HG02759 (cell line): ENCODE measurements around the gene PTOV1.
A peak's percentile ranks its signal among the peaks of the same experiment; 100 is the strongest.

ENCODE experiments used
- ATAC-seq: cut with Tn5 transposase; IDR thresholded peaks from one replicate; pipeline ENCODE4 v1.9.1; 2021; ENCODE audit warnings: mild to moderate bottlenecking, moderate library complexity; ENCODE audit not compliant: unreplicated experiment

The PTOV1 gene

DNA sequence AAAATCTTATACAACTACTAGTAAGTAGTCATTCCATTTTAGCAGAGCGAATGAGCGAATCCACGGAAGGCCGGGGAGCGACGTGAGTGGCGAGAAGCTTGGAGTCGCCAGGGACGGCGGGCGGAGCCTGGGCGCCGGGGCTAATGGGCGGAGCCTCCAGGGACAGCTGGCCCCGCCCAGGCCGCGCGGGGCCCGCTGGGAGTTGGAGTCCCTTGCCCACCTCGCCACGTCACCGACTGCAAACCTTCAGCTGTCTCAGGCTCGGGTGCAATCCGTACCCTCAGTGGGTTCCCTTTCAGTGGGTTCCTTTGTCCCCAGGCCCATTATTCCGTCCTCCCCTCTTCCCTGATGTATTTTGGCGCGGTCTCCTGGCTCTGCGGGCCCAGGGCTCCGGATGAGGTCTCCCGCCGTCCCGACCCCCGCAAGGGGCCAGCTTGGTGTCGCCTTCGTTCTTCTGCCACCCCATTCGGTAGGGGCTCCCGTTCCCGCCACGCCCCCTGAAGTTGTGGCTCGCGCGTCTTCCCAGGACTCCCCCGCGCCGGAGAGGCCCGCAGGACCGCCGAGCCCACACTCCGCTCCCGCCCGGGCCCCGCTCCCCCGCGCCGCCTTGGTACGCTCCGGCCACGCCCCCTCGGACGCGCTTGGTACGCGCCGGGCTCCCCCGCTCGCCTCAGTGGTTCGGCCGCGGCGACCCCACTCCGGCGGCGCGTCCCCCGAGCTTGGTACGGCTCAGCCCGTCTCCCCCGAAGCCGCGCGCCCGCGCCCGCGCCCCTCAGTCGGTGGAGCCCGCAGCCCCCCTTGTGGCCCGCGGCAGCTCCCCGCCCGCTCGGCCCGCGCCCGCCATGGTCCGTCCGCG is at the start of gene PTOV1:
TSS of gene PTOV1 (plus strand) at position 673 of the 856 bp plus-strand sequence.
- ATAC-seq = peak; percentile 76

DNA sequence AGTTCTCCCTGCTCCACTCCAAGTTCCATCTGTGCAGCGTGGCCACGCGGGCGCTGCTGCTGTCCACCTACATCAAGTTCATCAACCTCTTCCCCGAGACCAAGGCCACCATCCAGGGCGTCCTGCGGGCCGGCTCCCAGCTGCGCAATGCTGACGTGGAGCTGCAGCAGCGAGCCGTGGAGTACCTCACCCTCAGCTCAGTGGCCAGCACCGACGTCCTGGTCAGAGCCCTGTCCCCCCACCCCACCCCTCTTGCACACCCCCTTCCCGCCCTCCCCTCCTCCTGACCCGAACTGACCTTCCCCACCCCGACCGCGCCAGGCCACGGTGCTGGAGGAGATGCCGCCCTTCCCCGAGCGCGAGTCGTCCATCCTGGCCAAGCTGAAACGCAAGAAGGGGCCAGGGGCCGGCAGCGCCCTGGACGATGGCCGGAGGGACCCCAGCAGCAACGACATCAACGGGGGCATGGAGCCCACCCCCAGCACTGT is 49.5 kb upstream of the PTOV1 start:
- no peak for ATAC-seq

DNA sequence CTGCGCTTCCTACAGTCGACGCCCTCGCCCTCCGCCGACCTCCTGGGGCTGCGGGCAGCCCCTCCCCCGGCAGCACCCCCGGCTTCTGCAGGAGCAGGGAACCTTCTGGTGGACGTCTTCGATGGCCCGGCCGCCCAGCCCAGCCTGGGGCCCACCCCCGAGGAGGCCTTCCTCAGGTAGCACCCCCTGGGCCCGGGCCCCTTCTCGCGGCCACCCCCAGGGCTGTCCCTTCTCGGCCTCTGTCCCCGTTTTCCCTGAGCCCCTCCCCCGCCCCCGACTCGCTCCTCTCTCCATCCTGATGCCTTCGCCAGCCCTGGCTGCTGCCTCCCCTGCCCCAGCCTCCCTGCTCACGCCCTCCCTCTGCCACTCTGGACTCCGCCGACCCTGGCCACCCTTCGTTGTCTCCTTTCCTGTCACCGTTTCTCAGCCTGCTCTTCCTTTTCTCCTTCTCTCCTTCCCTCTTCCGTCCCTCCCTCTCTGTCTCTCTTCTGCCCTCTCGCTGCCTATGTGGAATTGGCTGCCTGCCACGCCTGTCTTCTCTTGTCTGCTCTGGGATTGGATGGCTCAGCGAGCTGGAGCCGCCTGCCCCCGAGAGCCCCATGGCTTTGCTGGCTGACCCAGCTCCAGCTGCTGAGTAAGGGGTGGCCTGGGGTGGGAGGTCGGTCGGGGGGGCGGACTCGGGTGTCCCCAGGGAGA is 48.8 kb upstream of the PTOV1 start:
- ATAC-seq = no peak

DNA sequence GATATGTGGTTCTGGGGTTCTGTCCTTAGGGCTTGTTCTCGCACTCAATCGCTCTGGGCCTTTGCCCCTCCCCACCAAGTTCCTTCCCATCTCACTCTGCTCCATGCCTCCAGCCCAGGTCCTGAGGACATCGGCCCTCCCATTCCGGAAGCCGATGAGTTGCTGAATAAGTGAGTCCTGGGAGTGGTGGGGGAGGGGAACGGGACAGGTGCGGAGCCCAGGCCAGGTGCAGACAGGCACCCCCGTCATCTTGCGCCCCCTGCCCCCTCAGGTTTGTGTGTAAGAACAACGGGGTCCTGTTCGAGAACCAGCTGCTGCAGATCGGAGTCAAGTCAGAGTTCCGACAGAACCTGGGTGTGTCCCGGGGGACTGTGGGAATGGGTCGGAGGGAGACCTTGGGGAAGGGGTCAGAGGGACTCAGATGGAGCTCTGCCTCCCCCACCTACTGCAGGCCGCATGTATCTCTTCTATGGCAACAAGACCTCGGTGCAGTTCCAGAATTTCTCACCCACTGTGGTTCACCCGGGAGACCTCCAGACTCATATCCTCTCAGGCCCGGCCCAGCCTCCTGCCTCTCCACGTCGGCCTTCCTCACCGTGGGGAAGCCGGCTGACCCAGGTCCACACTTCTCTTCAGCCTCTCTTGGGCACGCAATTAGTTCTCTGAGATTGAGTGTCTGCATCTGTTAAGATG is 48.0 kb upstream of the PTOV1 start:
- no peak for ATAC-seq

DNA sequence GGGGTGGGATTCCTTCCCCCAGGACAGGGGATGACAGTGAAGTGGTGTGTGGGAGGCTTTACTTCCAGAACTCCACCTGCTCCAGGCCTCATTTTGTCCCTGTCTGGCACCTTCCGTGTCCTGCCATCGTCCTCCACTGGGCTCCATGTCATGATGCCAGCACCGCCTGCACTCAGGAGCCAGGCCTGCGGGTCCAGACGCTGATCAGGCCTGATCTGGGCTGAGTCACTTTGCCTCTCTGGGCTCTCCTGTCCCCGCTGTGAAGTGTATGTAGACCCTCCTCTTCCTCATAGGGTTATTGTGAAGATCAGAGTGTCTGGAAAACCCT is 47.5 kb upstream of the PTOV1 start:
- ATAC-seq = no peak

DNA sequence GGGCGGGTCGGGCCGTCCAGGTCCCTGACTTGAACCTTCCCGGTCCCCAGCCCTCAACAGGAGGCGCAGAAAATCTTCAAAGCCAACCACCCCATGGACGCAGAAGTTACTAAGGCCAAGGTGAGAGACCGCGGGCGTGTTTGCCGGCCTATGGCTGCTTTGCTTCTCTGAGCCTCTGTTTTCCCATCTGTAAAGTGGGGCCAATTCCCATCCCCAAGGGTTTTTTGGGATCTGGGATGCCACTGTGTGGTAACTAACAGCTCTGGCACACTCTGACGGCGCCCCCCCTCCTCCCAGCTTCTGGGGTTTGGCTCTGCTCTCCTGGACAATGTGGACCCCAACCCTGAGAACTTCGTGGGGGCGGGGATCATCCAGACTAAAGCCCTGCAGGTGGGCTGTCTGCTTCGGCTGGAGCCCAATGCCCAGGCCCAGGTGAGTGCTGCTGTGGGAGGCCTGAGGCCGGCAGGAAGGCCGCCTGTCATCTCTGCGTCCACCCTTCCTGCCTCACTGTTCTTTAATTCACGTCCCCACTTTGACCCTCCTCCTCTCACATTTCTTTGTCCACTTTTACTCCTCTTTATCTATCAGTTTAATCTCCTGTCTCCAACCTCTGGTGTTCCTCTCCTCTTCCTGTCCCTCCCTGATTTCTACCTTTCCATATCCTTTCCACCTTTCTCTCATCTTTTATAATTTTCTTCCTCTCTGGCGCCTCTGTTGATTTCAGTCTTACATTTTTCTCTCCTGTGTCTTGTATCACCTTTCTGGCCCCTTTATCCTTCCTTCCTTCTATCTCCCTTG is 44.9 kb upstream of the PTOV1 start:
- ATAC-seq = no peak

DNA sequence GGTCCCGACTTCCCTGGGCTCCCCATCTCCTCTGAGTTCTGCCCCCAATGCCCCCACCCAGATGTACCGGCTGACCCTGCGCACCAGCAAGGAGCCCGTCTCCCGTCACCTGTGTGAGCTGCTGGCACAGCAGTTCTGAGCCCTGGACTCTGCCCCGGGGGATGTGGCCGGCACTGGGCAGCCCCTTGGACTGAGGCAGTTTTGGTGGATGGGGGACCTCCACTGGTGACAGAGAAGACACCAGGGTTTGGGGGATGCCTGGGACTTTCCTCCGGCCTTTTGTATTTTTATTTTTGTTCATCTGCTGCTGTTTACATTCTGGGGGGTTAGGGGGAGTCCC is 44.4 kb upstream of the PTOV1 start:
- no peak for ATAC-seq

DNA sequence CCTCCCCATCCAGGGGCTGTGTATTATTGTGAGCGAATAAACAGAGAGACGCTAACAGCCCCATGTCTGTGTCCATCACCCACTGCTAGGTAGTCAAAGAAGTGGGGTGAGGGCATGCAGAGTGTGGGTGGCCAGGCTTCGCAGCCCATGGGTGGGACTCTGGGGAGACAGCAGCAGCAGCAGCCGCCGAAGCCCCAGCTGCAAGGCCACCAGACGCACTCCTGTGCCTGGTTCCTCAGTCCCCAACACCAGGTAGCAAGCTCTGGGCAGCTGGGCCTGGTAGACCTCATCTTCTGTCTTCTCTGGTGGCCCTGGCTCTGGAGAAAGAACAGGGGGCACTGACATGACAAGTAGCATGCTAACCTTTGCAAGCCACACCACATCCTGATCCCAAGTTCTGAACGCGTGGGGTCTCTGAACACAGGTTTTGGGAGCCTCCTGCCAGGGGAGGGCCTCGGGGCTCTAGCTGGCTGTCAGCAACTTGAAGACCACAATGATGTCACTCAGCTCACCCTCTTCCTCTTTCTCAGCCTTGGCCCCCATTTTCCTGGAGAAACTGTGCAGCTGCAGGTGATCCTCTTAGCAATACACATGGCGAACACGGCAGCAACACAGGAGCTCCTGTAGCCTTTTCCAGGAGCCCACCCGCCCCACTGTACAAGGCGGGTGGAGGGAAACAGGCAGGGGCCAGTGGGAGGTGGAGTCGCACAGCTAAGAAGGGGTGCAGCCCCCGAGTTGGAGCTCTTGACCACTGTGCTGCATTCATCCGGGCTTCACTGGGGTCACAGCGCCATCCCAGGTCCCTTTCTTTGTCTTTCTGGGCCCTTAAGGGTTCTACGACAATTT is 43.7 kb upstream of the PTOV1 start:
- no peak for ATAC-seq

DNA sequence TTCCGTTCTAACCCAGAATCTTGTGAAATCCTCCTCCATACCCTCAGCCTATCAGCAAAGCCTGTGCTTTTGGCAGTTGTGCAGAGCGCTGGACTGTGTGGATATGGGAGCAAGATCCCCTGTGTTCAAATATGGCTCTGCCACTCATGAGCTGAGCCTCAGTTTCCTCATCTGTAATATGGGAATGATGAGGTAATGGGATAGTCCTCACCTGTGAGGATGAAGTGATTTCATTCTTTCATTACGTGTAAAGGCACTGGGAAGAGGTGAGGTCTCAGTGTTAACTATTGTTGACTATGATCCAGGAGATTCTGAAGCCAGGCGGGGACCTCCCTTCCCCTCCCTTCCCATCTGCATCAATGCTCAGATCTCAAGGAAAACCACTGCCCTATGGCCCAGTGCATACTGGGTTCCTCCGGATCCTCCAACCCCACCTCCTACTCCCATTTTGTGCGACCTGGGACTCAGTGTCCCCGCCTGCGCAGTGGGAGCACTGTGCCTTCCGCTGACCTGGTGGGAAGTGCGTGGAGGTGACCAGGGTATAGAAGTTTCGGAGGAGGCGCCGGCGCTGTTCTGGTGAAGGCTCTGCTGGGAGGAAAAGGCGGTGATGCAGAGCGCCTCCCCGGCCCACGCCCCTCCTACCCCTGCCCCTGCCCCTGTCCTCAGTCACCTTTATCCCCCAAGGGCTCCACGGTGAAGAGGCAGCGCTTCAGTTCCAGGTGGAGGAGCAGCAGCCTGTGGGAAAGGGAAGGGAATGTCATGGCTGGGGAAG is 42.9 kb upstream of the PTOV1 start:
- no peak for ATAC-seq

DNA sequence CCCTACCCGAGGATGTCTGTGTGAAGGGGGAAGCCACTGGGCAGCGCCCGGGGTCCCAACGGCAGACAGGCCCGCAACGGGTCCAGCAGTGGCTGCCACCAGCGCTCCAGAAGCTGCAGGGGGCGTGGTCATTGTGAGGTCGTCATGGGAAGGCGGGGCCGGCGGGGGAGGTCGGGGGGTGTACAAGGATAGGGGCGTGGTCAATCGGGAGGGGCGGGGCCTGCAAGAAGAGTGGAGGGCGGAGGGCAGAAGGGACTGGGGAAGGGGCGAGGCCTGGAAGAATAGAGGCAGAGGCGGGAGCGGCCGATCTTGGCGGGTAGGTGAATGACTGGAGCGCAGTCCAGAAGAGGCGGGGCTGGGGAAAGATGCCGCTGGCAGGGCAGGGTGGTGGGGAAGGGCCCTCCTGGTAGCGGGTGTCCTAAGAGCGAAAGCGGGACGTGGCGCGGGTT is 42.2 kb upstream of the PTOV1 start:
- no peak for ATAC-seq

DNA sequence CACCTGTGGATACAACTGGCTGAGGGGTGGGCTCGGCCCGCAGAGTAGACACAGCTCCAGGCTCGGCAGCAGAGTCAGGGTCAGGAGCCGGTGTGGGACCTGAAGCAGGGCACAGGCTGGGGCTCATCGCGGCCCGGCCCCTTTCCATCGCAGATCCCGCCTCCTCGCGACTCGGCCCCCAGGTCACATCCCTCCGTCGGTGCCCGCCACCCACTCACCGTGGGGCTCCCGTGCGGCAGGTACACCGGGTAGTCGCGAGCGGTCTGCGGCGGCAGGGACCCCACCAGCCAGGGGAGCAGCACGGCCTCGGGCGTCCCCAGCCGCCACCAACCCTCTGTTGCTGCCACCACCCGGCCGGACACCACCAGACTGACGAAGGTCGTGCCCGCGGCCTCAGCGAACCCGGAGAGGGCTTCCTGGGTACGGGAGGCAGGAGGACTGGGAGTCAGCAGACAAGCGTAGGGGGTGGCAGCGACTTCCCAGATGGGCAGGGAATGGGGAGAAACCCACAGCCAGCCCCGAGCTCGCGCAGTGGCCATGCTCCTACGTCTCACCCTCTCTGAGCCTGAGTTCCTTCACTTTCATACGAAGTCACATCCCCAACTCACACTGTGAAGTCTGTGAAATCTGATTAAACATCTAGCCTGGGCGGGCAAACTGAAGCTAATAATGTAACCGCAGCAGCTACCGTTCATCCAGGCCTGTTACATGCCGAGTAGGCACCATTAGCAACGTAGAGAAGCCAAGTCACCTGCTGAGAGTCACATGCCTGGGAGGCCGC is 41.6 kb upstream of the PTOV1 start:
- no peak for ATAC-seq

DNA sequence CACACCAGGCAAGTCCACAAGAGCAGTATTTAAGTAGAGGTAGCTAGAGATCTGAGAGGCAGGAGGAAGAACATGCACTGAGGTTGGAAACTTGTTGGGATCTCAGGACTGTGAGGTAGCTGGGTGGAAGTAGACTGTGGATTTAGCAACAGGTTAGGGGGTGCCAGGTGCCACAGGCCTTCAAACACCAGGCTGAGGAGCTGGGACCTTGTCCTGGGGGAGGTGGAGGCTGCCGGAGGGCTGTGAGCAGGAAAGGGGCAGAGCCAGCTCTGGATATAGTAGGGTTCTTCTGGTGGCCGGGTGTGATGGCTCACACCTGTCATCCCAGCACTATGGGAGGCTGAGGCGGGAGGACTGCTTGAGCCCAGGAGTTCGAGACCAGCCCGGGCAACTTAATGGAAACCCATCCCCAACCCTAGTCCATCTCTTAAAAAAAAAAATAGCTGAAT is 41.0 kb upstream of the PTOV1 start:
- ATAC-seq = no peak

DNA sequence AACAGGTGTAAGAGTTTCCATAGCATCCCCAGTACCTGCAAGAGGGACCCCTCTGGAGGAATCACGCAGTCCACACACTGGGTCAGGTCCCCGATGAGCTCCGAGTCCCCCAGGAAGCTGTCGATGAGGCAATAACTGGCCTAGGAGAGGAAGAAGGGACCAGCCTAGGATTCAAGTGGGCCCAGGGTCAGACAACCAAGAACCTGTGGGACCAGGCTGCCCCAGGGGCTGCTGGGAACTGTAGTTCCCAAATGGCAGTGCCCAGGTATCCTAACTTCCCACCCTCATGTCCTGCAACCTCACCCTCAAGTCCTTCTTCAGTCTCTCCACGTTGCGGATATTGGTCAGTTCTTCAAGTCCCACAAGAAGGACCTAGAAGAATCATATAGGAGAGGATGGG is 39.6 kb upstream of the PTOV1 start:
- no peak for ATAC-seq

DNA sequence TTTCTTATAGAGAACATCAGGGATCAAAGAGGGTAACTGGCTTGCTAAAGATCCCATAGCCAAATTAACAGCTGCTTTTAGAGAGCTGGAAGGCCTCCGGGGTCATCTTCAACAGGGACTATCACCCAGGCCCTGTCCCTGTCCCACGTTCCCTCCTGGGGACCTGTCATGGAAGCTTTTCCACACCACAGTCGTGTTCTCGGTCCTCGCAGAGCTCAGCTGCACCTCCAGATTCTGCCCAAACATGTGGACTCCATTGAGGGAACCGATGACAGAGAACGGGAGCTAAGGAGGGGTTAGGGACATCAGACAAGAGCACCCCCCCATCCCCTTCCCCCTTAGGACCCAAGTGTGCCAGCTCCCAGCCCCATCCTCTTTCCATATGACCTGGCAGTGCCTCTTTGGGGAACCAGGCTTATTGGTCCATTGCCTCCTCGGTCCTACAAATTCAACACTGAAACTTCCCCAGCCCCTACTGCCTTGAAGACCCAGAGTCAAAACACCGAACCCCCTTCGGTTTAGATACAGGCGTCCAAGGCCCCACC is 38.4 kb upstream of the PTOV1 start:
- ATAC-seq = no peak

DNA sequence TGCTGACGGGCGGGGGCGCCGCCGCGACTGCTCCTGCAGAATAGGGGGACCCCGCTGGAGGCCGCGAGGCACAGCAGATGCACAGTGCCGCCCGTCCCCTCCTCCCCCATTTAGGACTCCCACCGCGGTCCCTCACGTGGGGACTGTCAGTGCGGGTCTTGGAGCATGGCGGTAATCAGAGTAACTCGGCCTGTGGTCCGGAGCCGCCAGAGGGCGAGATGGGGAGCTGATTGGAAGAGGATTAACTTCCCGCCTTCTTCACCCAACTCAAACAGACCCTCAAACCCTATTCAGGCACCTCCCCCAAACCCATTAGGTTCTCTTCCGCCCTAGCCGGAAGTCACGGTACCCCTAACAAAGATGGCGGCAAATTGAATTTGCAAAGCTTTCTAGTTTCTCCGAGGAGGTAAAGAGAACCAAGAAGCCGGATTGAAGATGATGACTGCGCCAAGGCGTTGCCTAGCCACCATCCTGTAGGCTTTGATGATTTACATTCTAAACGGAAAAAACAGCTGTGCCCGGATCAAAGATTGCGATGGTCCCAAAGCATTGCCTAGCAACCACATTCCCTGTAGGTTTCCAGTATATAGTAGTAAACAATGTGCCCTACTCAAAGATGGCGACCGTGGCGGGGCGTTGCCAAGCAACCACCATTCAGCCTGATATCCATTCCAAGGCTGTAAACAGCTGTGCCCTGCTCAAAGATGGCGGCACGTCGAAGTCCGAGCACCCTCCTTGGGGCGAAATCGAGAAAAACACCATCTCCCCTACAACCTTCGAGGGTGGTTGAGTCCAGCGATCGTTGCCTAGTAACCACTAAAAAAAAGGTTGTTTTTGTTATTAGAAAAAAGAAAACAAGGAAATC is 37.7 kb upstream of the PTOV1 start, which contains the start of gene FUZ:
TSS of gene FUZ (minus strand) at position 296 of the 865 bp plus-strand sequence. CDS start at position 110, 186 bp downstream.
- ATAC-seq = peak; percentile 57

DNA sequence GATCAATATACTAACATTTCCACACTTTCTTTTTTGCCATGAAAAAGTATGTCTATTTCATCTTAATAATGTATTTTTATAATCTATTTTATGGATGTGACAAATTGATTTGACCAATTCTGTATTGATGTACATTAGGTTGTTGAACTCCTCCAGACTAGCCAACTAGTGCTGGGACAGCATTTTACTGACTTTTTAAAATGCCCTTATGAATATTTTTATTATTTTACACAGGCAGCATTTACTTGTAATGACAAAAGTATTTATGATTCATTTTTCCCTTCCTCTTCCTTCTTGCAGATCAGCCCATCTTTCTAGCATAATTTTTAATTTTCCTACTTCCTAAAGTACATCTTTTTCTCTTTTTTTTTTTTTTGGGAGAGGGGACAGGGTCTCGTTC is 36.9 kb upstream of the PTOV1 start:
- ATAC-seq = no peak

DNA sequence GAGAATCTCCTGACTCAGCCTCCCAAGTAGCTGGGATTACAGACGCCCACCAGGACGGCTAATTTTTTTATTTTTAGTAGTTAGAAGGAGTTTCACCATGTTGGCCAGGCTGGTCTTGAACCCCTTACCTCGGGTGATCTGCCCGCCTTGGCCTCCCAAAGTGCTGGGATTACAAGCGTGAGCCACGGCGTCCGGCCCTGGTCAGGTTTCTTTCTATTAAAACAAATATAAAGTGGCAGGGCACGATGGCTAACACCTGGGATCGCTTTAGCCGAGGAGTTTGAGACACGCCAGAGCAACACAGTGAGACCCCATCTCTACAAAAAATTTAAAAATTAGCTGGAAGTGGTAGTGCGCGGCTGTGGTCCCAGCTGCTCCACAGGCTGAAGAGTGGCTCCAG is 34.4 kb upstream of the PTOV1 start:
- no peak for ATAC-seq
